WTC11 (cell line): ENCODE data around the gene NXPE3. TPM values are rescaled to one million over a fixed set of nuclear protein-coding genes. Genes with fewer than 3 reads are reported as not detected.

ENCODE experiments used
- ATAC-seq: fragments of 200-7000 bp; cut with Tn5 transposase; 2 replicates; pipeline ENCODE4 v1.10.0; 2021; ENCODE audit warnings: mild to moderate bottlenecking, moderate library complexity
- CTCF ChIA-PET: fragments of 300-600 bp; sonication (Branson Sonifier 250); formaldehyde crosslinking; loops from one replicate; lab custom pipeline; 2021; ENCODE audit warnings: antibody characterized with exemption; lab: Charles Lee
- POLR2A ChIA-PET: fragments of 350-600 bp; sonication (Branson Sonifier 250); formaldehyde crosslinking; loops from one replicate; lab custom pipeline; 2021; ENCODE audit warnings: antibody characterized with exemption; lab: Charles Lee
- DNase-seq: peaks from one replicate; pipeline ENCODE4 v3.0.0; 2021; ENCODE audit warnings: low spot score
- H3K27ac Mint-ChIP-seq: 2 replicates; pipeline ENCODE4 v1.8.0; 2021; ENCODE audit warnings: mixed read lengths
- H3K27me3 Mint-ChIP-seq: 2 replicates; pipeline ENCODE4 v1.8.0; 2021; ENCODE audit warnings: low read depth, mild to moderate bottlenecking, moderate library complexity, mixed read lengths
- H3K36me3 Mint-ChIP-seq: 2 replicates; pipeline ENCODE4 v1.8.0; 2021; ENCODE audit warnings: mixed read lengths
- H3K4me1 Mint-ChIP-seq: 2 replicates; pipeline ENCODE4 v1.8.0; 2022; ENCODE audit warnings: mixed read lengths
- H3K4me3 Mint-ChIP-seq: 2 replicates; pipeline ENCODE4 v1.8.0; 2021; ENCODE audit warnings: mild to moderate bottlenecking, moderate library complexity, mixed read lengths
- H3K9me3 Mint-ChIP-seq: 2 replicates; pipeline ENCODE4 v1.8.0; 2021; ENCODE audit warnings: mixed read lengths
- ATF6 ChIP-seq: sonication (generic); formaldehyde crosslinking; IDR thresholded peaks from 2 replicates; pipeline ENCODE4 v1.8.1; 2023; ENCODE audit warnings: mild to moderate bottlenecking, missing genetic modification reagents
- CREM ChIP-seq: sonication (generic); formaldehyde crosslinking; IDR thresholded peaks from 2 replicates; pipeline ENCODE4 v1.8.1; 2022; ENCODE audit warnings: mild to moderate bottlenecking, missing genetic modification reagents, moderate library complexity
- E2F5 ChIP-seq: sonication (generic); formaldehyde crosslinking; IDR thresholded peaks from 2 replicates; pipeline ENCODE4 v1.8.1; 2022; ENCODE audit warnings: mild to moderate bottlenecking, moderate library complexity, missing genetic modification reagents
- EMX1 ChIP-seq: fragments of 250-450 bp; sonication (Bioruptor Pico); IDR thresholded peaks from 2 replicates; pipeline ENCODE4 v1.8.0; 2021; ENCODE audit warnings: mild to moderate bottlenecking
- ESRRA ChIP-seq: sonication (generic); formaldehyde crosslinking; IDR thresholded peaks from 2 replicates; pipeline ENCODE4 v1.8.1; 2022; ENCODE audit warnings: mild to moderate bottlenecking, missing genetic modification reagents, borderline replicate concordance
- FOXK1 ChIP-seq: sonication (generic); formaldehyde crosslinking; IDR thresholded peaks from 2 replicates; pipeline ENCODE4 v1.8.0; 2022; ENCODE audit warnings: mild to moderate bottlenecking, moderate library complexity, missing genetic modification reagents
- FOXP1 ChIP-seq: sonication (generic); formaldehyde crosslinking; IDR thresholded peaks from 2 replicates; pipeline ENCODE4 v1.8.0; 2022; ENCODE audit warnings: missing genetic modification reagents, mild to moderate bottlenecking, moderate library complexity, borderline replicate concordance
- GRHL2 ChIP-seq: fragments of 250-450 bp; sonication (Bioruptor Pico); IDR thresholded peaks from 2 replicates; pipeline ENCODE4 v1.8.0; 2022; ENCODE audit warnings: mild to moderate bottlenecking, moderate library complexity; ENCODE audit not compliant: insufficient replicate concordance, severe bottlenecking
- HMGA2 ChIP-seq: fragments of 250-450 bp; sonication (Bioruptor Pico); IDR thresholded peaks from 2 replicates; pipeline ENCODE4 v1.4.0; 2021; ENCODE audit warnings: mild to moderate bottlenecking, moderate library complexity
- IRF1 ChIP-seq: sonication (generic); formaldehyde crosslinking; IDR thresholded peaks from 2 replicates; pipeline ENCODE4 v1.8.0; 2023; ENCODE audit warnings: missing genetic modification reagents
- KAT7 ChIP-seq: sonication (generic); formaldehyde crosslinking; IDR thresholded peaks from 2 replicates; pipeline ENCODE4 v1.8.1; 2023; ENCODE audit warnings: missing genetic modification reagents, mild to moderate bottlenecking, borderline replicate concordance
- MLX ChIP-seq: sonication (generic); formaldehyde crosslinking; IDR thresholded peaks from 2 replicates; pipeline ENCODE4 v1.8.1; 2023; ENCODE audit warnings: mild to moderate bottlenecking, missing genetic modification reagents, moderate library complexity
- OVOL2 ChIP-seq: fragments of 250-450 bp; sonication (Bioruptor Pico); IDR thresholded peaks from 2 replicates; pipeline ENCODE4 v1.9.0; 2021; ENCODE audit warnings: mild to moderate bottlenecking, borderline replicate concordance
- SMAD4 ChIP-seq: sonication (generic); formaldehyde crosslinking; IDR thresholded peaks from 2 replicates; pipeline ENCODE4 v1.8.0; 2022; ENCODE audit warnings: mild to moderate bottlenecking, missing genetic modification reagents
- TCF7 ChIP-seq: sonication (generic); formaldehyde crosslinking; IDR thresholded peaks from 2 replicates; pipeline ENCODE4 v1.8.0; 2022; ENCODE audit warnings: mild to moderate bottlenecking, low read depth, missing genetic modification reagents, moderate library complexity
- USF2 ChIP-seq: sonication (generic); formaldehyde crosslinking; IDR thresholded peaks from 2 replicates; pipeline ENCODE4 v1.8.1; 2023; ENCODE audit warnings: mild to moderate bottlenecking, missing genetic modification reagents, moderate library complexity
- ZNF416 ChIP-seq: fragments of 250-450 bp; sonication (Bioruptor Pico); IDR thresholded peaks from 2 replicates; pipeline ENCODE4 v1.9.0; 2021; ENCODE audit warnings: mild to moderate bottlenecking, inconsistent platforms
- ZNF423 ChIP-seq: fragments of 250-450 bp; sonication (Bioruptor Pico); IDR thresholded peaks from 2 replicates; pipeline ENCODE4 v2.1.2; 2022; ENCODE audit warnings: mild to moderate bottlenecking, moderate library complexity
- ZNF671 ChIP-seq: fragments of 250-450 bp; sonication (Bioruptor Pico); IDR thresholded peaks from 2 replicates; pipeline ENCODE4 v1.8.0; 2021; ENCODE audit warnings: mild to moderate bottlenecking
- total RNA-seq: library from RNA; stranded (reverse); gene quantifications from 3 replicates; pipeline ENCODE4 v1.2.3, GENCODE V29; 2021
- TF ChIP-seq, protein P1 (sequence below): sonication (generic); formaldehyde crosslinking; IDR thresholded peaks from 2 replicates; pipeline ENCODE4 v1.8.0; 2022; ENCODE audit warnings: missing genetic modification reagents
- TF ChIP-seq, protein P2 (sequence below): fragments of 250-450 bp; sonication (Bioruptor Pico); IDR thresholded peaks from 2 replicates; pipeline ENCODE4 v1.8.0; 2021; ENCODE audit warnings: mild to moderate bottlenecking
- TF ChIP-seq, protein P3 (sequence below): fragments of 250-450 bp; sonication (Bioruptor Pico); IDR thresholded peaks from 2 replicates; pipeline ENCODE4 v1.9.0; 2021; ENCODE audit warnings: mild to moderate bottlenecking
- TF ChIP-seq, protein P4 (sequence below): sonication (generic); formaldehyde crosslinking; IDR thresholded peaks from 2 replicates; pipeline ENCODE4 v1.8.0; 2022; ENCODE audit warnings: mild to moderate bottlenecking, missing genetic modification reagents
- TF ChIP-seq, protein P5 (sequence below): sonication (generic); formaldehyde crosslinking; IDR thresholded peaks from 2 replicates; pipeline ENCODE4 v1.8.0; 2022; ENCODE audit warnings: mild to moderate bottlenecking, missing genetic modification reagents

The NXPE3 gene
- total RNA-seq, 1 experiment from 2014 or later: 13.9 TPM

DNA sequence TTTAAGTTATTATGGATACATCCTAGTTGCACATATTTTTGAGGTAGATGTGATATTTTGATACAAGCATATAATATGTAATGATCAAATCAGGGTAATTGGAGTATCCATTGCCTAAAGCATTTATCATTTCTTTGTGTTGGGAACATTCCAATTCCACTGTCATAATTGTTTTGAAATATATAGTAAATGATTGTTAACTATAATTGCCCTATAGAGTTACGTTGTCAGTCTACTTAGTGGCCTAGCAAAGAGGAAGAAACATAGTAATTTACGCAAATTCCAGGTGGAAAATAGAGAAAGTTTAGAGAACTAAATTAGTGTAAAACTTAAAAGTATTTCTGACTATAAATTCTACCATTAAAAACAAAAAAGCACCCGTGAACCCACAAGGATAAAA, 24.9 kb downstream of the NXPE3 start:
- ChIA-PET CTCF (interaction anchor here (1.1 to 2.4 kb wide), 4 partner anchors 9 to 425 kb away, joined by 3 to 11 read pairs (median 6); no protein-coding TSS in a partner anchor), POLR2A (no interaction called here)
- ATAC-seq: no peak
- DNase-seq: no peak
- Mint-ChIP-seq H3K36me3 (peaks cover 18% of the 10 kb centered on the region), H3K4me1 (peaks cover 15% of the 10 kb centered on the region), H3K4me3 (no peak overlapping the region), H3K27ac (no peak overlapping the region), H3K27me3 (no peaks in the 10 kb centered on the region), H3K9me3 (no peaks in the 10 kb centered on the region)
- TF ChIP-seq, protein P1, sequence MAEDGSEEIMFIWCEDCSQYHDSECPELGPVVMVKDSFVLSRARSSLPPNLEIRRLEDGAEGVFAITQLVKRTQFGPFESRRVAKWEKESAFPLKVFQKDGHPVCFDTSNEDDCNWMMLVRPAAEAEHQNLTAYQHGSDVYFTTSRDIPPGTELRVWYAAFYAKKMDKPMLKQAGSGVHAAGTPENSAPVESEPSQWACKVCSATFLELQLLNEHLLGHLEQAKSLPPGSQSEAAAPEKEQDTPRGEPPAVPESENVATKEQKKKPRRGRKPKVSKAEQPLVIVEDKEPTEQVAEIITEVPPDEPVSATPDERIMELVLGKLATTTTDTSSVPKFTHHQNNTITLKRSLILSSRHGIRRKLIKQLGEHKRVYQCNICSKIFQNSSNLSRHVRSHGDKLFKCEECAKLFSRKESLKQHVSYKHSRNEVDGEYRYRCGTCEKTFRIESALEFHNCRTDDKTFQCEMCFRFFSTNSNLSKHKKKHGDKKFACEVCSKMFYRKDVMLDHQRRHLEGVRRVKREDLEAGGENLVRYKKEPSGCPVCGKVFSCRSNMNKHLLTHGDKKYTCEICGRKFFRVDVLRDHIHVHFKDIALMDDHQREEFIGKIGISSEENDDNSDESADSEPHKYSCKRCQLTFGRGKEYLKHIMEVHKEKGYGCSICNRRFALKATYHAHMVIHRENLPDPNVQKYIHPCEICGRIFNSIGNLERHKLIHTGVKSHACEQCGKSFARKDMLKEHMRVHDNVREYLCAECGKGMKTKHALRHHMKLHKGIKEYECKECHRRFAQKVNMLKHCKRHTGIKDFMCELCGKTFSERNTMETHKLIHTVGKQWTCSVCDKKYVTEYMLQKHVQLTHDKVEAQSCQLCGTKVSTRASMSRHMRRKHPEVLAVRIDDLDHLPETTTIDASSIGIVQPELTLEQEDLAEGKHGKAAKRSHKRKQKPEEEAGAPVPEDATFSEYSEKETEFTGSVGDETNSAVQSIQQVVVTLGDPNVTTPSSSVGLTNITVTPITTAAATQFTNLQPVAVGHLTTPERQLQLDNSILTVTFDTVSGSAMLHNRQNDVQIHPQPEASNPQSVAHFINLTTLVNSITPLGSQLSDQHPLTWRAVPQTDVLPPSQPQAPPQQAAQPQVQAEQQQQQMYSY: no peak
- TF ChIP-seq EMX1 (CRISPR knock-in tag) (no peak), HMGA2 (CRISPR knock-in tag) (no peak), ATF6 (no peak), FOXP1 (CRISPR knock-in tag) (no peak), ZNF423 (no peak), E2F5 (CRISPR knock-in tag) (no peak), SMAD4 (CRISPR knock-in tag) (no peak)
- TF ChIP-seq, protein P2, sequence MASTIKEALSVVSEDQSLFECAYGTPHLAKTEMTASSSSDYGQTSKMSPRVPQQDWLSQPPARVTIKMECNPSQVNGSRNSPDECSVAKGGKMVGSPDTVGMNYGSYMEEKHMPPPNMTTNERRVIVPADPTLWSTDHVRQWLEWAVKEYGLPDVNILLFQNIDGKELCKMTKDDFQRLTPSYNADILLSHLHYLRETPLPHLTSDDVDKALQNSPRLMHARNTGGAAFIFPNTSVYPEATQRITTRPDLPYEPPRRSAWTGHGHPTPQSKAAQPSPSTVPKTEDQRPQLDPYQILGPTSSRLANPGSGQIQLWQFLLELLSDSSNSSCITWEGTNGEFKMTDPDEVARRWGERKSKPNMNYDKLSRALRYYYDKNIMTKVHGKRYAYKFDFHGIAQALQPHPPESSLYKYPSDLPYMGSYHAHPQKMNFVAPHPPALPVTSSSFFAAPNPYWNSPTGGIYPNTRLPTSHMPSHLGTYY (CRISPR knock-in tag): no peak
- TF ChIP-seq, protein P3, sequence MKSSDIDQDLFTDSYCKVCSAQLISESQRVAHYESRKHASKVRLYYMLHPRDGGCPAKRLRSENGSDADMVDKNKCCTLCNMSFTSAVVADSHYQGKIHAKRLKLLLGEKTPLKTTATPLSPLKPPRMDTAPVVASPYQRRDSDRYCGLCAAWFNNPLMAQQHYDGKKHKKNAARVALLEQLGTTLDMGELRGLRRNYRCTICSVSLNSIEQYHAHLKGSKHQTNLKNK: no peak

GRCh38 chr3:101806491-101806890, 27.5 kb downstream of the NXPE3 start:
- Mint-ChIP-seq H3K4me1 (peaks cover 12% of the 10 kb centered on the region), H3K9me3 (no peaks in the 10 kb centered on the region), H3K36me3 (peaks cover 14% of the 10 kb centered on the region), H3K27me3 (no peaks in the 10 kb centered on the region), H3K27ac (0 out of 2 replicates have a peak overlapping the region, but pooled peaks have one; percentile 24), H3K4me3 (no peak overlapping the region)
- POLR2A ChIA-PET: no interaction called here
- CTCF ChIA-PET: interaction anchor here (2.4 to 4.1 kb wide), 2 partner anchors 419 kb away, joined by 11 to 33 read pairs; no protein-coding TSS in a partner anchor
- no peak for DNase-seq
- ATAC-seq: no peak
- TF ChIP-seq GRHL2 (CRISPR knock-in tag) (no peak), ZNF671 (CRISPR knock-in tag) (no peak), USF2 (no peak), FOXP1 (CRISPR knock-in tag) (no peak), MLX (CRISPR knock-in tag) (no peak), OVOL2 (no peak), ZNF416 (CRISPR knock-in tag) (no peak), KAT7 (CRISPR knock-in tag) (no peak), IRF1 (no peak), CREM (CRISPR knock-in tag) (no peak), FOXK1 (CRISPR knock-in tag) (no peak), ESRRA (CRISPR knock-in tag) (no peak), TCF7 (no peak)
- TF ChIP-seq, protein P4, sequence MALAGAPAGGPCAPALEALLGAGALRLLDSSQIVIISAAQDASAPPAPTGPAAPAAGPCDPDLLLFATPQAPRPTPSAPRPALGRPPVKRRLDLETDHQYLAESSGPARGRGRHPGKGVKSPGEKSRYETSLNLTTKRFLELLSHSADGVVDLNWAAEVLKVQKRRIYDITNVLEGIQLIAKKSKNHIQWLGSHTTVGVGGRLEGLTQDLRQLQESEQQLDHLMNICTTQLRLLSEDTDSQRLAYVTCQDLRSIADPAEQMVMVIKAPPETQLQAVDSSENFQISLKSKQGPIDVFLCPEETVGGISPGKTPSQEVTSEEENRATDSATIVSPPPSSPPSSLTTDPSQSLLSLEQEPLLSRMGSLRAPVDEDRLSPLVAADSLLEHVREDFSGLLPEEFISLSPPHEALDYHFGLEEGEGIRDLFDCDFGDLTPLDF (CRISPR knock-in tag): no peak
- TF ChIP-seq, protein P5, sequence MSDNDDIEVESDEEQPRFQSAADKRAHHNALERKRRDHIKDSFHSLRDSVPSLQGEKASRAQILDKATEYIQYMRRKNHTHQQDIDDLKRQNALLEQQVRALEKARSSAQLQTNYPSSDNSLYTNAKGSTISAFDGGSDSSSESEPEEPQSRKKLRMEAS (CRISPR knock-in tag): no peak
